Stimulated activated CD8-positive, alpha-beta memory T cell treated with anti-CD3 and anti-CD28 coated beads, Interleukin-4, amount 100 ng/mL, for 24 hours (primary cell): ENCODE data around the gene RNF20.
"Not testable (repeated sequence)": the region's sequence is repeated elsewhere in the genome, so short reads cannot be mapped to it uniquely, and the experiment has no call there.

Experiments used
- DNase-seq: peaks from one replicate; pipeline ENCODE4 v3.0.0-alpha.2; 2020; ENCODE audit warnings: low read depth

Gene RNF20

GRCh38 chr9:101536938-101537337 is 3.3 kb downstream of the RNF20 start:
- no peak for DNase-seq

GRCh38 chr9:101540069-101540468 is 6.4 kb downstream of the RNF20 start:
- no peak for DNase-seq

- no peak for DNase-seq
These were observed 9.6 kb downstream of the RNF20 start for GRCh38 chr9:101543098-101543735.

GRCh38 chr9:101549472-101550098 is 15.9 kb downstream of the RNF20 start:
- not testable (repeated sequence) for DNase-seq

- DNase-seq, result no peak
These were observed 28.1 kb downstream of the RNF20 start for GRCh38 chr9:101561740-101562139.

- DNase-seq, result no peak
These were observed 29.3 kb downstream of the RNF20 start for GRCh38 chr9:101562966-101563365.

- DNase-seq, result no peak
These were observed 30.6 kb downstream of the RNF20 start for GRCh38 chr9:101564252-101564651.

- no peak for DNase-seq
These were observed 33.5 kb downstream of the RNF20 start for GRCh38 chr9:101566904-101567724.

GRCh38 chr9:101567725-101568350 is 34.2 kb downstream of the RNF20 start:
- no peak for DNase-seq

- DNase-seq, result no peak
These were observed 36.3 kb downstream of the RNF20 start for GRCh38 chr9:101569741-101570501.

GRCh38 chr9:101571114-101571513 is 37.5 kb downstream of the RNF20 start:
- no peak for DNase-seq

- DNase-seq, result no peak
These were observed 38.7 kb downstream of the RNF20 start for GRCh38 chr9:101572316-101572715.

GRCh38 chr9:101574731-101575333 is 41.2 kb downstream of the RNF20 start:
- no peak for DNase-seq

GRCh38 chr9:101578378-101578777 is 44.7 kb downstream of the RNF20 start:
- DNase-seq, result no peak

GRCh38 chr9:101579711-101580545 is 46.3 kb downstream of the RNF20 start:
- no peak for DNase-seq

- DNase-seq, result no peak
These were observed 48.9 kb downstream of the RNF20 start for GRCh38 chr9:101582553-101582952.

- no peak for DNase-seq
These were observed 52.1 kb downstream of the RNF20 start for GRCh38 chr9:101585740-101586139.

- no peak for DNase-seq
These were observed 53.0 kb downstream of the RNF20 start for GRCh38 chr9:101586651-101587050.

- no peak for DNase-seq
These were observed 53.8 kb downstream of the RNF20 start for GRCh38 chr9:101587332-101588043.

- not testable (repeated sequence) for DNase-seq
These were observed 56.4 kb downstream of the RNF20 start for GRCh38 chr9:101590074-101590473.
